GM19452 (cell line): Measurements from ENCODE around the gene KCNAB3.

Source experiments
- ATAC-seq: cut with Tn5 transposase; IDR thresholded peaks from one replicate; pipeline ENCODE4 v1.9.1; 2021; ENCODE audit not compliant: unreplicated experiment

The KCNAB3 gene

GRCh38 chr17:7940743-7941142 lies 11.1 kb upstream of the KCNAB3 start:
- no peak for ATAC-seq

GRCh38 chr17:7940034-7940433 lies 10.4 kb upstream of the KCNAB3 start:
- no peak for ATAC-seq

DNA sequence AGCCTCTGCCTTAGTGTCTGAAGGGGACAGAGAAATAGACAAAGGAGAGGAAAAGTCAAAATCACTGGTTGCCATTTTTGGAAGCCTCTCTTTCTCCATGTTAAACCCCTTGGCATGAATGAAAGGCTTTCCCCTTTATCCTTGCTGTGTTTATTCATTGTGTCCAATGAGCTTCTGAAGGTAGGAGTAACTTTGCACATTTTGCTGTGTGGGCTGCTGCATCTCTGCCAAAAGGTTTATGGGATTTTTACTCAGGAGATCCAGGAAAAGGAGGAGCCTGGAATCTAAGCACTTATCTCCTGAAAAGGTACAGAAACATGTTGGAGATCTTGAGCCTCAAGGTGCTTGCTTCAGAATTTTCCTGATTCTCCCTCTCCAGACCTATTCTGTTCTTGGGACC lies 6.2 kb upstream of the KCNAB3 start:
- no peak for ATAC-seq

DNA sequence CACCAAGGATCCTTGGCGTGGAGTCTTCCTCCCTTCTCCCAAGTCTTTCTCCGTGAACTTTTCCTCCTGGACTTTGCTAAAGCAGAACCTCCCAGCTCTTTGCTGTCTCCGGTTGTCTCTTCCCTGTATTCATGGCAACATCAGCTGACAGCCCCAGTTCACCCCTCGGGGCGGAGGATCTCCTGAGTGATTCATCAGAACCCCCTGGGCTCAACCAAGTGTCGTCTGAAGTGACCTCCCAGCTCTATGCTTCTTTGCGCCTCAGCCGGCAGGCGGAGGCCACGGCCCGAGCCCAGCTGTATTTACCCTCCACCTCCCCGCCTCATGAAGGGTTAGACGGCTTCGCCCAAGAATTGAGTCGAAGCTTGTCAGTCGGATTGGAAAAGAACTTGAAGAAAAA lies 3.3 kb upstream of the KCNAB3 start:
- no peak for ATAC-seq

DNA sequence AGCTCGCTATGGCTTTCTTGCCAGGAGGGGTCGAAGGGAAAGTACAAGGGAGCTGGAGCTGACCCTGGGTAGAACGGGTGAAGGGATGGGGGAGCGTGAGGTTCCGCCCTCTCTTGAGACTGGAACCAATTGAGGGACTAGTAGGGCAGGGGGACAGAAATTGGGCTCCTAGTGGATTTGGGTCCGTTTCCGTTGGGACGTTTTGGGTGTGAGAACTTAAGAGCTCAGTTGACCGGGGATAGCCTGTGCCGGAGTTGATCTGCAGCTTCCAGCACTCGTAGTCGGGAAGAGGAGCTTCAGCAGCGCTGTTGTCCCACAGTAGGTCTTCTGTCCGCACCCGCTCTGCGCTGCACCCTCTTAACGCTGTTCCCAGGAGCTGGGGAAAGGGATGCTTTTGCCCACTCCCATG lies 2.8 kb upstream of the KCNAB3 start:
- no peak for ATAC-seq

DNA sequence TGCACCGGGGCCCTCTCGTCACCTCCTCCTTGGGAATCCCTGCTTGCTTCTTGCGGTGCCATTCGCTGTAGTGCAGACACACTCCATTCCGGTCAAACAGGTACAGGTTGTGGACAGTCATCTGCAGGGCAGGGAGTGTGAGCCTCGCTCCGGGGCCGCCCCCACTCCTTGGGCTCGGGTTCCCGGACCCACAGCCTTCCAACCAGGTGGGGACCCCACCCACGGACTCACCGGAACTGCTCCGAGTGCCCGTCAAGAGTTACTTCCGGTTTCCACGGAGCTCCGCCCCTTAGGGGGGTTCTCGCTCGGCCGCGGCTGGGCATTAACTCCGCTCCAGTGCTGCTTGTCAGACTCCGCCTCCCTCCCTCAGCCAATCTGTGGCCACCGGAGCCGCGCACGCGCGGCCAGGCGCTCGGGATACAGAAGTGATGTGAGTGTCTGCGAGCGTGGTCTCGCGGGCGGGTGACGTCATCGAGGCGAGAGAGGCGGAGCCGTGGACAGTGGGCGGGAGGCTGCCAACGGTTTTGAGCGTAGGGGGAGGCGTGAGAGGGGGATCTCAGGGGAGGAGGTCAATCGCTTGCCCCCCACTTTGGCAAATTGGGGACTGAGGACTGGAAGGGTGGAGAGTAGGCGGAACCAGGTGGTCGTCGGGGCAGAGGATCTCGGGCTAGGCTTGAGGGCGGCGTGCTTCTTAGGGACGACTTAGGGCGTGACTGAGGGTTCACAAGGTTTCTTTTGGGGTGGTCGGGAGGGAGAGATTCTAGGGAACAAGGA lies 2.2 kb upstream of the KCNAB3 start, which contains the start of the genes CNTROB and TRAPPC1:
Gene CNTROB (plus strand): TSS at position 498 of the 774 bp plus-strand sequence. CDS start 874 bp downstream, outside the sequence.
Gene TRAPPC1 (minus strand): TSS at position 238 of the 774 bp plus-strand sequence. CDS start 117 bp downstream, at position 121.
- peak; percentile 90 for ATAC-seq

DNA sequence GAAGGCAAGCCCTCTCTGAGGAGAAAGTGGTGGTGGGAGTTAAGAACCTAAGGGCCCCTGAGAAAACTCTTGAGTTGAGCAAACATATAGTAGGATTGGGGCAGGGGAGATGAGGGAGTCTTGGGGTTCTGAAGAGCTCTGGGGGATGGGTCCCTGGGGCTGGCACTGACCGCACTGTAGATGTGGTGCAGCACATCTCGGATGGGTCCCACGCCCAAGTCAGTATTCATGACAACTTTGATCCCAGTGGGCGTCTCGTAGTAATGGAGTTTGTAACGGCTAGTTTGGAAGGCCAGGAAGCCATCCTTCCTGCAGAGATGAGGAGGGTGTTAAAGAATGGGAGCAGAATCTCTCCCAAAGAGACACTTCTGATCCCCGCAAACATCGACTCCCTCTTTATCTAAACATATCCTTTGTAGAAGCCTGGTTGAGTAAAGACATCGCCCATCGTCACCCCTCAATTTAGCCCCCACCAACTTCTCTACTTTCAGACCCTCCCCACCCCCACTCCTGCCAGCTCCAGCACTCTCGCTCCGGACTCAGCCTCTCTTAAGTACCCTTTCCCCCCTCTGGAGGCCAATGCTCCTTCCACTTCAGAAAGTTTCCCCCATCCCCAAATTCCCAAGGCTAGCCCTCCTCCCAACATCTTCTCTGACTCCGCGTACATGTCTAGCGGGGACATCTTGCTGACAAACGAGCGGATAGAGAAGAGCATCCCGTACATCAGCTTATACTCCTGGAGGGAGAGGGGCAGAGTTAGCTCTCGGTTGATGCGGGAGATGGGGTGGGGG lies 1.4 kb upstream of the KCNAB3 start:
- no peak for ATAC-seq

DNA sequence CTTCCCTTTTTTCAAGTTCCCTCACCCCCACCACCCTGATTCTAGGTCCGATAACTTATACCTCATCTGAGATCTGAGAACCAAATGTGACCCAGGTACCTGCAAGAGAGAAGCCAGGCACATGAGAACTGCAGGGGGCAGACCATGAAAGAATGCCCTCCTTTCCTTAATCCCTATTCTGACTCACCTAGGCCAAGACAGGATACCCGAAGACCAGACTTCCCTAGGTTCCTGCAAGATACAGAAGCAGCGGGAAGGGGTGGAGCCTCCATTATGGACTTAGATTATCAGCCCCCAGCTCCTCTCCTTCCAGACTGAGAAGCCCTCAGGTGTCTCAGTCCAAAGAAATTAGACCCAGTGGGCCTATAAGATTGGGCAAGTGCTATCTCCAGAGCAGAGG lies 2.1 kb downstream of the KCNAB3 start:
- ATAC-seq: no peak

DNA sequence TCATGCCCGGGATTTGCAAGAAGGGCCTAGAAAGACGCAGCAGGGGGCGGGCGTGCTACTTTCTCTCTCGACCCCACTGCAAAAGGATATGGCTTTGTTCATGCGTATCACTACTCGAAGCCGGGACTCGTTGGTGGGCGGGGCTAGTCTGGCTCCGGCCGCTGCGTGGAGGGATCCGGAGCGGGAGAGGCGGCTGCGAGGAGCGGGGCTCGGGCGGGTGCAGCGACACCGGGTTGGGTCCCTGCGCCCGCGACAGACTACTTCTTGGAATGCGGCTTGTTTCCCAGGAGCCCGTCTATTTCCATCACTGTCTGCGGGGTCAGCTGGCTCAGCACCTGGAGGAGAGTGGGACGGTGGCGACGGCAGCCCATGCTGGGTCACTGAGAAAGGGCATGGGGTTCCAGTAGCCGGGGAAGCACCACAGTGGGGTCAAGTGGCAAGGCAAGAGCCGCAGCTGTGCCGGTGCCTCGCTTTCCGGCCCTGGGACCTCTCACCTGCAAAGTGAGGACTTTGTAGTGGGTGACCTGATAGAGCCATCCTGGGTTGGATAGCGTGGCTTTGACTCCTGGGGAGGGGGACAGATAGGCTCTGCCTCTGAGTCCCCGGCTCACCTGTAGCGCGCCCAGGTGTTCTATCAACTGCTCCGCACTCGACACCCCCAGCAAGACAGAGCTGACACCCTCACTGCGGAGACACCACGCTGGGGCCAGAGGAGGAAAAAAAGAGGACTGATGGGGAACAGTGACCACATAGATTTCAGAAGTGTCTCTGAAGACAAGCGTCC lies 6.6 kb downstream of the KCNAB3 start:
- no peak for ATAC-seq

- ATAC-seq: no peak
Measured at GRCh38 chr17:7922269-7922844, 7.3 kb downstream of the KCNAB3 start.

- no peak for ATAC-seq
Measured at GRCh38 chr17:7916808-7917207, 12.8 kb downstream of the KCNAB3 start.

GRCh38 chr17:7916385-7916682 lies 13.3 kb downstream of the KCNAB3 start:
- no peak for ATAC-seq

DNA sequence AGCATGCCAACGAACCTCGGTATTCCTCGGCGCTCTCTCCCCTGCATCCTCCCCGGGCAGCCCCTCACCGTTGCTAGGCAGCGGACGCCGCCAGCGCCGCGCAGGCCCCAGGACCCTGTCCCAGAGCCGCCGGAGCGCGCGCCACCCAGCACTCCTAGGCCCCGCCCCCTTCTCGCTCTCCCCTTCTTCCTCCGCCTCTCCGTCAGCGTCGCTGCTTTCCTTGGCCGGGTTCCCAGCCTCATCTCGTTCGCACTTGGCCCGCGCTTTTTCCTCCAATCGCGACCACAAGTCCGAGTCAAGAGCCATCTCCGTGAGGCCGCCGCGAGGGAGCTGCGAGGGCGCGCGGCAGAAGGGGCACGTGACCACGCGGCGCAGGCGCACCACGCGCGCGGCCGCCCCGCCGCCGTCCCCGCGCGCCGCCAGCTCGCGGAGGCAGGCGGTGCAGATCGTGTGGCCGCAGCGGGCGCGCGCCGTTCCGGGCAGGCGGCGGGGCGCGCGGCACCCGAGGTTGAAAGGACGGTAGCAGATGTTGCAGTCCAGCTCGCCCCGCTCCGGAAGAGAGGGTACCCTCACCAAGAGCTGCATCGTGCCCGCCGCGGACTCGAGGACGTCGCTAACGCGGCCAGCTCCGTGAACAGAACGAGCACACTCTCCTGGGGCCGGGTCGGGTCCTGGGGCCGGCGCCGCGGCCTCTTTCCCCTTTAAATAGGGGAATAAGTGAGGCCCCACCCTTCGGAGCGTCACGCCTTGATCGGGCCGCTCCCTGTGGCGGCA lies 13.9 kb downstream of the KCNAB3 start, which contains the start of gene RNF227:
Gene RNF227 (minus strand): TSS at position 679 of the 774 bp plus-strand sequence. CDS start 94 bp downstream, at position 585.
- ATAC-seq: peak; percentile 64

GRCh38 chr17:7915179-7915610 lies 14.5 kb downstream of the KCNAB3 start:
- no peak for ATAC-seq

- no peak for ATAC-seq
Measured at GRCh38 chr17:7912927-7913524, 16.6 kb downstream of the KCNAB3 start.

DNA sequence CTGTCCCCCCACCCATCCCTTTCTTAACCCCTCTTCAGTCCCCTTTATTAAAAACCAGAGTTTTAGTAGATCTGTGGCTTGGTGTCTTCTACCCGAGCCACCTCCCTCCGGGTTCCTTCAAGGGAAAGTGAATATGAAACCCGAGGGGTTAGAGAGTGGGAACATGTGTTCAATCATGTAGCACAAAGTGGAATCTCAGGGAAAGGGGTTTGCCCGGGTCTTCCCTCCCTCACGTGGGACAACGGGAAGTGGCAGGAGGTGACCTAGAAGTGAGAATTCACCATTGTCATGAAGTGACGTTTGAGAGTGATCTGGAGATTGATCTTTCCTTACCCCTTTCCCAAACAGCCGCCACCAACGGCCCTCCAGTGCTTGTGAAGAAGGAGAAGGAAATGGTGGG lies 18.5 kb downstream of the KCNAB3 start:
- ATAC-seq: no peak

GRCh38 chr17:7910711-7911110 lies 18.9 kb downstream of the KCNAB3 start:
- ATAC-seq: no peak

DNA sequence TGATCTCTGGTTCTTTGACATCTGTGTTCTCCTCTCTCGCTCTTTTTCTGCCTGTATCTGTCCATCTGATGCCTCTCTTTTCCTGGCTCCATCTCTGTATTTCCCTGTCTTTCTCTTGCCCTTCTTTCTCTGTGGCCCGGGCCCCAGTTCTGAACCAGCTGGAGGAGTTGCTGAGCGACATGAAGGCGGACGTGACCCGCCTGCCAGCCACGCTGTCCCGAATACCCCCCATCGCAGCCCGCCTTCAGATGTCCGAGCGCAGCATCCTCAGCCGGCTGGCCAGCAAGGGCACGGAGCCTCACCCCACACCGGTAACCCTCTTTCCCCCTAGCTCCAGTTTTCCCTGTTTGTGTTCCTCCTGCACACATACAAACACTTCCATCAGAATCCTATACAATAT lies 19.4 kb downstream of the KCNAB3 start:
- no peak for ATAC-seq

- no peak for ATAC-seq
Measured at GRCh38 chr17:7909089-7909488, 20.6 kb downstream of the KCNAB3 start.
